ENCODE data around the gene ABLIM2.
A peak's percentile ranks its signal among the peaks of the same experiment; 100 is the strongest.

DNA sequence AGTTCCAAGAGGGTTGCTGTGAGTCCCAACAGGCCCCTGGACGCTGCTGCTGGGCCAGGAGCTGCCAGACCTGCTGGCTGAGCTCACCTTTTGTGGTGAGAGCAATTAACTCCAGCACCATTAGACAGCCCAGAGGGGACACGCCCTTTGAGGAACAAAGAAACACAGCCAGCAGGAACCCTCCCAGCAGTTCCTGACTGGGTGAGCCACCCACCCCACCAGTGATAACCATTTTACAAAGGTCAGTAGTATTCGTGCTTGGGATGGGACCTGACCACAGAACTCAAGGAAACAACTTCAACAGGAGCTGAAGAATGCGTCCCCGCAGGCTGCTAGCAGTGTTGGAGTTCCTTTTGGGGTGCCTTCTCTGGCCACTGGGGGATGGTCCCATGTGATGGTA, 180.1 kb downstream of the ABLIM2 start:
- TF ChIP-seq POLR2AphosphoS5 (IDR thresholded peaks at IDR 0.05; ENCODE audit: low read depth, low read length) (peak; percentile 53; the same call in 1 of the 2 replicates), ELF1 (IDR thresholded peaks at IDR 0.05; ENCODE audit: borderline replicate concordance, low read depth) (no peak), RAD21 (IDR thresholded peaks at IDR 0.05; ENCODE audit: low read depth) (no peak)
- TF ChIP-seq, protein P1, sequence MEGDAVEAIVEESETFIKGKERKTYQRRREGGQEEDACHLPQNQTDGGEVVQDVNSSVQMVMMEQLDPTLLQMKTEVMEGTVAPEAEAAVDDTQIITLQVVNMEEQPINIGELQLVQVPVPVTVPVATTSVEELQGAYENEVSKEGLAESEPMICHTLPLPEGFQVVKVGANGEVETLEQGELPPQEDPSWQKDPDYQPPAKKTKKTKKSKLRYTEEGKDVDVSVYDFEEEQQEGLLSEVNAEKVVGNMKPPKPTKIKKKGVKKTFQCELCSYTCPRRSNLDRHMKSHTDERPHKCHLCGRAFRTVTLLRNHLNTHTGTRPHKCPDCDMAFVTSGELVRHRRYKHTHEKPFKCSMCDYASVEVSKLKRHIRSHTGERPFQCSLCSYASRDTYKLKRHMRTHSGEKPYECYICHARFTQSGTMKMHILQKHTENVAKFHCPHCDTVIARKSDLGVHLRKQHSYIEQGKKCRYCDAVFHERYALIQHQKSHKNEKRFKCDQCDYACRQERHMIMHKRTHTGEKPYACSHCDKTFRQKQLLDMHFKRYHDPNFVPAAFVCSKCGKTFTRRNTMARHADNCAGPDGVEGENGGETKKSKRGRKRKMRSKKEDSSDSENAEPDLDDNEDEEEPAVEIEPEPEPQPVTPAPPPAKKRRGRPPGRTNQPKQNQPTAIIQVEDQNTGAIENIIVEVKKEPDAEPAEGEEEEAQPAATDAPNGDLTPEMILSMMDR (IDR thresholded peaks at IDR 0.05 in 2 of 3, conservative IDR thresholded peaks at IDR 0.05 in 1 of 3; ENCODE audit: borderline replicate concordance in 1 of 3, insufficient read depth in 1 of 3, low read depth in 2 of 3, low read length in 2 of 3): no peak
